Fibroblast of the conjunctiva (primary cell): ENCODE results near the gene ERP44.
"Not testable (repeated sequence)": the region's sequence is repeated elsewhere in the genome, so short reads cannot be mapped to it uniquely, and the experiment has no call there.

ENCODE experiments used
- DNase-seq: peaks from one replicate; pipeline ENCODE4 v3.0.0-alpha.2; 2010; ENCODE audit warnings: low read depth

ERP44 gene

DNA sequence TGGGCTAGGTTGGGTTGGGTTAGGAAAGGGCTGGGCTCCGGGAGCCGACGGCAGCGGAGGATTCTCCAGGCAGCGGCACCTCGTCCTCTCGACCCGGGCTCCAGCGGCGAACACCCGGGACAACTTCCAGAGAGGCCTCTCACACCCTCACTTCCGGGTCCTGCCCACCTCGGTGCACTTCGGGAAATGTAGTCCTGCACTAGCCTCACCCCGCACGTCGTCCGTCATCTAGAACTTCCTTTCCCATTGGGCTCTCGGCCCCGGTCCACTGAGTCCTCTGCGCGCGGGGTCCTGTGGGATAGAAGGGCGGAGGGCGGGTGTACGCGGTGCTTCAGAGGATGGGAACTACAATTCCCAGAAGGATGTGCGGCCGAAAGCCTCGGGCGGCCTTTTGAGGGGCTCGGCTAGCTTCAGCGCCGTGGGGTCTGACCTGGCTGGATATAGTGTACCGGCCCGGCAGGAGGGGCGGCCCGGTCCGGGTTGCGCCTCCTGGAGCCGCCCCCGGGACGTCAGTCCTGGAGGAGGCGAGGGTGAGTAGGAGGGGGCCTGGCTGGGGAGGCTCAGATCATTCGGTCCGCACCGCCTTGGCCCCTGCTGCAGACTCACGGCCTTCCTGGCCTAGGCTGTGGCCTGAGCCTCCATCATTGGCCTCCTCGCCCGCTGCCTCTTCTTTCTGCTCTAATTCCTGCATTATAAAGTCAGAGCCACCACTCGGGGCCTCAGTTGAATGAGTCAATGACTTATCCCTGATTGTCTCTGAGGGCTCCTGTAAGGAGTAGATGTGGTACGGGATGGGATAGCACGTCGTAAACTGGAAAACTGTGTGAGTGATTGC is at the start of gene ERP44, which contains the start of gene INVS:
Gene ERP44, minus strand, starts transcription at position 114 of the 835 bp plus-strand sequence. CDS start 160 bp downstream, outside the sequence.
Gene INVS, plus strand, starts transcription at position 357 of the 835 bp plus-strand sequence. CDS start 5,279 bp downstream, outside the sequence.
- peak; percentile 98 for DNase-seq

- DNase-seq: not testable (repeated sequence)
Measured at GRCh38 chr9:100145976-100146375, 47.2 kb upstream of the ERP44 start.

- DNase-seq: not testable (repeated sequence)
Measured at GRCh38 chr9:100145167-100145934, 46.6 kb upstream of the ERP44 start.

DNA sequence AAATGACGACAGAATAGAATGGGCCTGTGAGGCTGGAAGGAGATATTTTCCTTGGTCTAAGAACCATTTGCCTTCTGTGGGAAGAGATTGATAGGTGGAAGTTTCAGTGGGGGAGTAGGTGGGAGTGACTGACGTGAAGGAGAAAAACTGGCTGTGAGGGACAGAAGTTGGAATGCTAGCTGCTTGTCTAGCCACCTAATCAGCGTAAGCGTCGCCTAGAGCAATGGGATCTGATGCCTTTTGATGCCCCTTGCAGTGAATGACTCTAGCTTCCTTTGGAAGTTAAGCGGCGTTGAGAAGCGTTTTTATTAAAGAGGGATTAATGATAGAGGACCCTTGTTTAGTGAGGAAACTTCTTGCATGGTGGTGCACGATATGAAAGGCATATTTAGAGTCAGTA is 43.1 kb upstream of the ERP44 start:
- not testable (repeated sequence) for DNase-seq

GRCh38 chr9:100140303-100140702 is 41.5 kb upstream of the ERP44 start:
- DNase-seq: not testable (repeated sequence)

GRCh38 chr9:100136799-100137198 is 38.0 kb upstream of the ERP44 start:
- not testable (repeated sequence) for DNase-seq

GRCh38 chr9:100134731-100135130 is 35.9 kb upstream of the ERP44 start:
- no peak for DNase-seq

DNA sequence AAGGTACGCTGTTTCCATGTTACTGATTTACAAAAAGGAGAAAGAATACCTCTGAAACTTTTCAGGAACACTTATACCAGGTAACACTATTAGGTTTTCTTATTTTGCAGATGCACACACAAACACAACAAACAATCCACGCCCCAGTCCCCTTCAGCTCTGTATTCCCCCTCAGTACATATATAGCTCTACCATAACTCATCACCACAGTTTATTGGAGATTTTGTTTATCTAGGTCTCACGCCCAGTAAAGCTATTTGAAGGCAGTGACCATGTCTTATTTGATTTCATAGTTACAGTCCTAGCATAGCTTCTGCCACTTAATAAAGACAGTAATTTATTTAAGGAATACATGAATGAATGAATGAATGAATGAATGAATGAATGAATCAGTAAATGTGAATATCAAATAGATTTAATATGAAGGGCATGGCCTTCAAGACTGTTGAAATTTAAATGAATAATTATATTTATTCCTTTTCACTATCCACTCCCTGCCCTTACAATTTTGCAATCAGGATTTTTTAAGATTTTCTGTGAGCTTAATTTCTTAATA is 33.2 kb upstream of the ERP44 start:
- no peak for DNase-seq

DNA sequence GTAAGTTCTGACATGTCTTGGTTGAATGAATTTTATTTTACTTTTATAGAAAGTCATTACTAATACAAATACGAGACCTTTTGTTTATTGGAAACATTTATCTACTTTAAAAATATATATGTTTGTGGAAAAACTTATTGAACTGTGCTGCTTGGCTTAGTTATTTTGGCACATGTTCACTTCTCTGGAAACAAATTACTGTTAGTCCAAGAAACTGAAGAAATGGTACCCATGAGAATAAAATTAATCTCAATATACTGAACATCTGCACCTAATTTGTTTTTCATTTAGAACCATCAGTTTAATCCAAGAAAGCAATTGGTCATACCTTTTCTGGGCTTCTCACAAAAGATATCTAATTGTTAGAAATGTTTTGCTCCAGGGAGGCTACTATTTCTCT is 32.4 kb upstream of the ERP44 start:
- no peak for DNase-seq

GRCh38 chr9:100129772-100130171 is 31.0 kb upstream of the ERP44 start:
- DNase-seq: no peak

DNA sequence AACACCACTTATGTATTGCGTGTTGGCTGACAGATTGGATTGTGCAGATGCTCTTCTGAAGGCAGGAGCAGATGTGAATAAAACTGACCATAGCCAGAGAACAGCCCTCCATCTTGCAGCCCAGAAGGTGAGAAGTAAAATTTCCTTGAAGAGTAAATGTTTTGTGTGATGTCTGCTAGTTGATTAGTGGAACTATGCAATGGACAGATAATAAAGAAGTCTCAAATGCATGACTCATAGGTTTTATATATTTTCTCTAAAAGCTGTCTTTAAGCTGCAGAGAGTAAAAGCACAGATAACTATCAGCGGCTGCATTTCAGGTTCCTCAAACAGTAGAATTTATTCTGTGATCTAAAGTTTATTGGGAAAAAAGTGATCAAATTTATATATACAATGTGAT is 27.6 kb upstream of the ERP44 start:
- DNase-seq: no peak

DNA sequence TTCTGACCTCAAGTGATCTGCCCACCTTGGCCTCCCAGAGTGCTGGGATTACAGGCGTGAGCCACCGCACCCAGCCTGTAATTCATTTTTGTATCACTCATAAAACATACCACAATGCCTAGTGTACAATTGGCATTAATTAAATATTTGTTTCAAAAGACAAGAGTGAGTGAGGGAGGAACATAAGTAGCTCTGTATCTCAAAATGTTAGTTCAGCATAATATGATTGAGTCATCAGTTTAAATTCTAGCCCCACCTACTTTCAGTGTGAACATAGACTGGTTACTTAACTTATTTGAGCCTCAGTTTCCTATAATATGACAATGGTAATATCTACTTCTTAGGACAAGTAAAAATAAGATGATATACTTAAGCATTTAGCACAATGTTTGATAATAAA is 27.1 kb upstream of the ERP44 start:
- no peak for DNase-seq

- no peak for DNase-seq
Measured at GRCh38 chr9:100125236-100125635, 26.4 kb upstream of the ERP44 start.

DNA sequence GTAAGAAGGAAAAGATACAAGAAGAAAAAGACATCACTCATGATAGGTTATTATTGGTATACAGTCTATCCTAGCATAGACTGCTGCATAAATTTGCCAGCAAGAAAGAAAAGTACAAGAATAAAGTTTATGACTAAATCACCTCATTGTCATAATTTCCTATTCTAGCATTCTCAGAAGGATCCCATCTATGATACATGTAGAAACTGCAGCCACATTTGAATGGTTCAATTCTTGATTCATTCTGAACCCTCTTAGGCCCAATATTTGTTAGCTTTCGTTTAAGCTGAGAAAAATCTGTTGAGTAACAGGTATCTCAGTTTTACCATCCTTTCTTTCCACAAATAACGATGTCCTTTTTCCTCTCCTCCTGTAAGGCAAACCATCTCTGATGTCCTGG is 21.5 kb upstream of the ERP44 start:
- no peak for DNase-seq

GRCh38 chr9:100117316-100117715 is 18.5 kb upstream of the ERP44 start:
- DNase-seq: no peak

GRCh38 chr9:100112677-100113336 is 14.0 kb upstream of the ERP44 start:
- DNase-seq: no peak

DNA sequence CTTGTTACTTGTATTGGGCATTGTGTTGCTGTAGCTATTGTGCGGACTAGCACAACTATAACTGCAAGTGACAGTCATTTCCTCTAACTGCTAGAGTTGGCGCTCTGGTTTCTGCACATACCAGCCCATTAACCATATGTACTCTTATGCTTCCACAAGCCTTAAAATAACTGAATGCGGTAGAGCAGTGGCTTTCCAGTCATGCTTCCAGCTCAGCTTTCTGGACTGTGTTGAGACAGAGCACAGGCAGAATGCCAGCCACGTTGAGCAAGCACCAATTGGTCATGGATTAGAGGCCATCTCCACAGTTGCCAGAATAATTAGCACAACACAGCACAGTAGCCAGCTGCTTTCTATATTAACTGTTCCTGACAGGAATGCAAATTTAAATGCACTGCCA is 12.4 kb upstream of the ERP44 start:
- DNase-seq: peak; percentile 91

- no peak for DNase-seq
Measured at GRCh38 chr9:100108559-100108958, 9.8 kb upstream of the ERP44 start.

DNA sequence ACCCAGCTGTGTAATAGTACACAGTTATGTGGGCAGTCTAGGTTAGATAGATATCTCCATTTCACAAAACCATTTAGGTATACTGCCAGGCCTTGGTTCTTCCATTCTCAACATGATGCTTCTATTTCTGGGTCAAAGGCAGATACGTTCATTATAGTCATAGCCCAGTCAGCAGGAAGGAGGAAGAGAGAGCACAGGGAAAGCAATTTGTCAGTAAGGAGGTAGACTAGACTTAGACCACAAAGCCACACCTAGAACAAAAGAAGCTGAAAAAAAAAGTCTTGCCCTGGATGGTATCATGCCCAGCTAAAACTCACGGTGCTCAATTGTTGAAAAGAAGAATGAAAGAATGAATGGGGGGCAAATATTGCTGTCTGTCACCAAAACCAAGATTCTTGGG is 7.8 kb upstream of the ERP44 start:
- DNase-seq: no peak

- no peak for DNase-seq
Measured at GRCh38 chr9:100105861-100106260, 7.1 kb upstream of the ERP44 start.

DNA sequence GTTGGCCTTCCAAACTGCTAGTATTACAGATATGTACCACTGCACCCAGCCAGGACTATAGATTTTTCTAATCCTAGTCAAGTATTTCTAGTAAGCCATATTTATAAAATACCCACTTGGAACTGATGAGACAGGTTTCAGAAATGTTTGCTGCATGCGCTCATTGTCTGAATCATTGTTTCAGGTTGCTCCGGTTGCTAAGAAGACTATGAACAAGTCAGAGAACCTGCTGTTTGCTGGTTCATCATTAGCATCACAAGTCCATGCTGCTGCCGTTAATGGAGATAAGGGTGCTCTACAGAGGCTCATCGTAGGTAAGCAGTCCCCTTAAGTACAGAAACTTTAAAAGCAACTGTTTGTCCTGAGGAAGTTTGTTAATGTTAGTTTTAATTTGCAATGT is 5.5 kb upstream of the ERP44 start:
- DNase-seq: no peak

- DNase-seq: no peak
Measured at GRCh38 chr9:100101608-100102007, 2.8 kb upstream of the ERP44 start.
